ENCODE data around the gene CDKN2C.

Gene CDKN2C

GRCh38 chr1:50978852-50979781, 9.1 kb downstream of the CDKN2C start:
- TF ChIP-seq CTCF (IDR thresholded peaks at IDR 0.05; ENCODE audit: extremely low read depth, insufficient read depth, missing control alignments) = no peak
- DNase-seq (ENCODE audit: low spot score) = no peak
- in situ Hi-C loops (cut with MboI; ENCODE audit: low pct_unique_long_range_greater_than_20kb, low sequenced_read_pairs, unreplicated experiment) = no loop called here

- DNase-seq (ENCODE audit: low spot score) = no peak
- TF ChIP-seq CTCF (IDR thresholded peaks at IDR 0.05; ENCODE audit: extremely low read depth, insufficient read depth, missing control alignments) = no peak
- in situ Hi-C loops (cut with MboI; ENCODE audit: low pct_unique_long_range_greater_than_20kb, low sequenced_read_pairs, unreplicated experiment) = no loop called here
Observed at GRCh38 chr1:50979937-50980336, 9.9 kb downstream of the CDKN2C start.

DNA sequence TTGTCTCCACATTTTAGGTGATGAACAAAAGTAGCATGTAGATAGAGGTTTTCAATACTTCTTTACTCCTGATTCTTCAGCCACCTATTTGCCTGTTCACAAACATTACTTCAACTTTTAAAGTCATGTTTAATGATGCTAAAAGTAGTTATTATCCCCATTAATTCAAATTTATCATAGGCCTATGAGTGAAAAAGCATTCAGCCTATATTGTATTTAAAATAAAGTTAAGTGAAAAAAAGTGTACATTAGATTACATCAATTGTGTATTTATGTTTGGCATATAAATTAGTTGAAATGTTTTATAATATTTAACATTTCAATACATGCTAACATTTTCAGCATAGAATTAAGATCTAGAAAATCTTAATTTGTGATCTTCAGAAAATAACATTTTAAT, 10.5 kb downstream of the CDKN2C start:
- no peak for DNase-seq (ENCODE audit: low spot score)
- in situ Hi-C loops (cut with MboI; ENCODE audit: low pct_unique_long_range_greater_than_20kb, low sequenced_read_pairs, unreplicated experiment) = no loop called here
- TF ChIP-seq CTCF (IDR thresholded peaks at IDR 0.05; ENCODE audit: extremely low read depth, insufficient read depth, missing control alignments) = no peak

DNA sequence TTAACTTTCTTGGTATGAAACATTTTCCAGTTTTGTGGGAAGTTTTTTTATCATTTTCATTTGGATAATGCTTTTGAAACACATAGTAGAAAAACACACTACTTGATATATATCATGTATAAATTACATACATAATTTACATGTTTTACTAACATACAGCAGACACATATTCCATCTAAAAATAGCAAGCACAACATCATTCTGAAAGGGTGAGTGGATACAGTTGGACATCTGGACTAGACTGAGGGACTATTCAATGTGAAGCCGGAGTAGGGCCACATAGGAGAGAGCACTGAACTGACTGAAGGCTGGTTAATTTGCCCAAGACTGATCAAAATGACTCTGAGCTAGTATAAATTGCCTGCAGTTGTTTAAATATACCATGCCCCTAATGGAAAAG, 11.7 kb downstream of the CDKN2C start:
- in situ Hi-C loops (cut with MboI; ENCODE audit: low pct_unique_long_range_greater_than_20kb, low sequenced_read_pairs, unreplicated experiment) = no loop called here
- no peak for DNase-seq (ENCODE audit: low spot score)
- TF ChIP-seq CTCF (IDR thresholded peaks at IDR 0.05; ENCODE audit: extremely low read depth, insufficient read depth, missing control alignments) = no peak

DNA sequence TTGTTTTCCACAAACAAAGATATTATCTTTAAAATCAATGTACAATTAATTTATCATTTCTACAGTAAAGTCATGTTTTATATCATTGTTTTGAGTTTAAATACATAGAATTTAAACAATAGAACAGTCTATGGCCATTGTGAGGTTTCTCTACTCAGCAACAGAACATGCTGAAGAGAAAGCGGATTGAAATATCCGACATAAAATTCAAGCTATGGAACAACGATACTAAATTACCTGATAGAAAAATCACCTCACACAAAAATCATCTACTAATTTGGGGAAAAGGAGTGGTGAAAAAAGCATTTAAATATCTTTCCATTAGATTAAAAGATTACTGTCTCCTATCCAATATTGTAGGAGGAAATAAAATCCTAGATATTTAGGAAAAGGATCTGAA, 12.6 kb downstream of the CDKN2C start:
- TF ChIP-seq CTCF (IDR thresholded peaks at IDR 0.05; ENCODE audit: extremely low read depth, insufficient read depth, missing control alignments) = no peak
- in situ Hi-C loops (cut with MboI; ENCODE audit: low pct_unique_long_range_greater_than_20kb, low sequenced_read_pairs, unreplicated experiment) = no loop called here
- DNase-seq (ENCODE audit: low spot score) = no peak

- no peak for TF ChIP-seq CTCF (IDR thresholded peaks at IDR 0.05; ENCODE audit: extremely low read depth, insufficient read depth, missing control alignments)
- no peak for DNase-seq (ENCODE audit: low spot score)
- in situ Hi-C loops (cut with MboI; ENCODE audit: low pct_unique_long_range_greater_than_20kb, low sequenced_read_pairs, unreplicated experiment) = no loop called here
Observed at GRCh38 chr1:50983219-50983802, 13.3 kb downstream of the CDKN2C start.

Measured in GM13977 (cell line).